GM18873 (cell line): ENCODE results near the gene RXRA.

Experiments
- ATAC-seq: cut with Tn5 transposase; IDR thresholded peaks from one replicate; pipeline ENCODE4 v1.9.1; 2021; ENCODE audit warnings: mild to moderate bottlenecking, moderate library complexity, moderate number of reproducible peaks; ENCODE audit not compliant: unreplicated experiment, low FRiP score

RXRA gene

GRCh38 chr9:134475011-134475790 is 148.9 kb downstream of the RXRA start:
- ATAC-seq, result no peak

DNA sequence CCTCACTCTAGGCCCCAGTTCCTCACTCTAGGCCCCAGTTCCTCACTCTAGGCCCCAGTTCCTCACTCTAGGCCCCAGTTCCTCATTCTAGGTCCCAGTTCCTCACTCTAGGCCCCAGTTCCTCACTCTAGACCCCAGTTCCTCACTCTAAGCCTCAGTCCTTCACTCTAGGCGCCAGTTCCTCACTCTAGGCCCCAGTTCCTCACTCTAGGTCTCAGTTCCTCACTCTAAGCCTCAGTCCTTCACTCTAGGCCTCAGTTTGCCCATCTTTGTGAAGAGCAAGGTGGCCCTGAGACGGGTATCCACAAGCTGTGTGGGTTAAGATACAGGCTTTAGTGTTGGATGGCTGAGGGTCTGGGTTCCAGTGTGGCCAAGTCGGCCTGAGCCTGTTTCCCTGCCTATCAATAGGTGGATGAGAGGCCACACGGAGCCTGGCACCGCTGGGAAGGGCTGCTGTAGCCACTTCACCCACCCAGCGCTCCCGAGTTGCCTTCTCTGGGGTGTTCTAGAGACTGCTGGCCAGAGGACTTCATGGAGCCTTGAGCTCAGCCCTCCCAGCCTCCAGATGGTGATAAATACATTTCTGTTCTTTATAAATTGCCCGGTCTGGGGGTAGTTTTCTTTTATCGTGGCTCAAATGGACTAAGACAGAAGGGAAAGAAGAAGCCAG is 150.2 kb downstream of the RXRA start:
- ATAC-seq, result no peak

GRCh38 chr9:134476942-134477335 is 150.7 kb downstream of the RXRA start:
- ATAC-seq, result no peak

GRCh38 chr9:134477342-134477925 is 151.2 kb downstream of the RXRA start:
- no peak for ATAC-seq

DNA sequence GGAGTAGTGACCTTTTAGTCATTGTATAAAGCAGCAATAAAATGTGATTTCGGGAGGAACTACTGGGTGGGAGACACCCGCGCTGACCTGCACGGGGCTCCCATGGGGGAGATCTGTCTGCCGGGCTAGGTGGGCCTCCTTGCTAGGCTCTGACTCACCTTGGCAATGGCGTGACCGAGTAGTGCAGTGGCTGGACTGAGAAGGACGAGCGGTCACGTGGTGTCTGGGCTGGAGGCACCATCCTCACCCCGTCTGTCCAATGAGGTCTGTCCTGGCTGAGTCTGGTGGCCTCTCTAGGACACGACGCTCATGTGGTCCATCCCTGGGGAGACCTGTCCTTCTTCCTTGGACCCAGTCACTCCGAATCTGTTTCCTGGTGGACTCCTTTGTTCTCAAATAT is 151.7 kb downstream of the RXRA start:
- no peak for ATAC-seq

- no peak for ATAC-seq
Observed at GRCh38 chr9:134481762-134482161, 155.5 kb downstream of the RXRA start.

DNA sequence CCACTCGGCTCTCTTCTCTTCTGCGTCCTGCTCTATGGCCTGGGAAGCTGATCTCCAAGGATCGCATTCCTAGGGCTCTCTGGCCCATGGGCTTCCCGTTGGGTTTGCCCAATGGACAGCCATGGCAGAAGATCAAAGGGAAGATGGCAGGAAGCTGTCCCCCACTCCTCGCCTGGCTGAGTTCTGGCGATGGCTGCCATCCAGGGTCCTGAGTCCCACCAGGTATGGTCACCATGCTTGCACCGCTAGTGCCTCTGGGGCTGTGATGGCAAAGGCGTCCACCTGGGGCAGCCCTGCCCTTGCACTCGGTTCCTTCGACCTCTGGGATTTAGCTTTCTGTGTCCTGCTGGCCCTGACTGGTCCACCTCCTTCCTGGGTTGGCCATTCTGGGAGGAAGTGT is 156.0 kb downstream of the RXRA start:
- no peak for ATAC-seq

DNA sequence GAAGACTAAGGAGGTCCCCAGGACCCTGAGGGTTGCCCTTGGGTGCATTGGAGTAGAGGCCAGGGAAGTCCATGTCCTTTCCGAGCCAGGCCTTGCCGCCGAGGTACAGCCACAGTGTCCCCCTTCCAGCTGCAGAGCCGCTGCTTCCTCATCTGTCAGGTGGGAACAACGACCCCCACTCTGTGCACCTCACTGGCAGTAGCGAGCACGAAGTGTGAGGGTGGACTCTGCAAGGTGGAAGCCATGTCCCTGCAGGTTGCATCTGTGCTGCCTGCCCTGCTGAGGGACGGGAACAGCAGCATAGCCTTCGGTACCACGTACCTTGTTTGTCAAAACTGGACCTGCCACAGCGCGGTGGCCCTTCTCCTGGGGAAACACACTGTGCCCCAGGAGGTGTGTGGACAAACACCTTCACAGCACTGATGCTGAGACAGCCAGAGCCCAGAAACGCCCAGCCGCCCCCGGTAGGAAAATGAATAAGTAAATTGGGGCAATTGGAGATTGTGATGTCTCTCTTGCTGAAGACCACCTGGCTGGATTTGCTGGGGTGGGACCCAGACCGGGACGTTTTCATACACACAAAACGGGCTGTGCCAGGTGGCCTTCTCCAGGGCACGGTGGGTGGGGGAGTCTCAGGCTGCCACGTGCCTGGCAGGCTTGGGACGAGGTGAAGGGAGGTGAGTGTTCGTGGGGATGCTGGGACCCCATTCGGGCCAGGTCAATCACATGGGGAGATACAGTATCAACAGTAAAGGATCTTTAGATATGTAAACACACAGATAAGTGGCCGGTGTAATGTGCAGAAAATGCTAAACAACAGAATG is 157.3 kb downstream of the RXRA start:
- no peak for ATAC-seq

GRCh38 chr9:134484479-134484878 is 158.2 kb downstream of the RXRA start:
- ATAC-seq, result no peak

GRCh38 chr9:134485653-134486052 is 159.4 kb downstream of the RXRA start:
- no peak for ATAC-seq

DNA sequence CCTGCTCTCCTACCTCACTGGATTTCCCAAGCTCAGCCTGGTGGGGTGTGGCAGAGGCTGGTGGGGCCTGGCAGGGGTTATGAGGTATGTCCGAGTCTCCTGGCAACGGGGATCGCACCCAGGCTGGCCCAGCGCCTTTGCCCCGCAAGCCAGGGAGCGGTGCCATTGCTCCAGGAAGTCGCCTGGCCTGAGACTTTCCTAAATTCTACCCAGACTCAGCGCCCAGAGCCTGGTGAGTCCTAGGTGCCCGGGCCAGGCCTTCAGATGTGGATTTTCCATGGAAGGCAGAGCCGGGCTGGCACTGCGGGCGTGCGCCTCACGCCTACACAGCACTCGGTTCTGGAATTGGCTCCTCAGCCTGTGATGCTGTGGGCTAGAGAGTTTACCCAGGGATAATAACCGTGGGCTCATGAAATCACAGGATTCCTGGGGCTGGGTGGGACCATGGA is 159.9 kb downstream of the RXRA start:
- ATAC-seq, result no peak

DNA sequence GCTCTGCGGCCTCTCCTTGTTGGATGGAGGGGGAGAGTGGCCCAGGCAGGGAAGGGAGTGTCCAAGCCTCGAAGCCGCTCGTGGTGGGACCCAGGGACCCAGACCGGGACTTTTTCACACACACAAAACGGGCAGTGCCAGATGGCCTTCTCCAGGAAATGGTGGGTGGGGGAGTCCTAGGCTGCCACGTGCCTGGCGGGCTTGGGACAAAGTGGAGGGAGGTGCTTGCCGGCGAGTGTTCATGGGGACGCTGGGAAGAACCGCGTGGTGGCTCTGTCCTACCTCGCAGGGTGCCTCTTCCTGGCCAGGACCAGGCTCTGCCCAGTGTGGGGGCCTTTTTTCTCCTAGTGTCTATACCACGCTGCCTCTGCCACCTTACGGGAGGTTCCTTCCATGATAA is 160.3 kb downstream of the RXRA start:
- ATAC-seq, result no peak
